ENCODE results near the gene C1orf232. TPM values are rescaled to one million over a fixed set of nuclear protein-coding genes. Genes with fewer than 3 reads are reported as not detected.
A peak's percentile ranks its signal among the peaks of the same experiment; 100 is the strongest.

Gene C1orf232
- total and polyA plus RNA-seq, 9 of the 15 experiments (the other 6 are each of a cell fraction or from before 2014, with no cell fraction given) = not detected

DNA sequence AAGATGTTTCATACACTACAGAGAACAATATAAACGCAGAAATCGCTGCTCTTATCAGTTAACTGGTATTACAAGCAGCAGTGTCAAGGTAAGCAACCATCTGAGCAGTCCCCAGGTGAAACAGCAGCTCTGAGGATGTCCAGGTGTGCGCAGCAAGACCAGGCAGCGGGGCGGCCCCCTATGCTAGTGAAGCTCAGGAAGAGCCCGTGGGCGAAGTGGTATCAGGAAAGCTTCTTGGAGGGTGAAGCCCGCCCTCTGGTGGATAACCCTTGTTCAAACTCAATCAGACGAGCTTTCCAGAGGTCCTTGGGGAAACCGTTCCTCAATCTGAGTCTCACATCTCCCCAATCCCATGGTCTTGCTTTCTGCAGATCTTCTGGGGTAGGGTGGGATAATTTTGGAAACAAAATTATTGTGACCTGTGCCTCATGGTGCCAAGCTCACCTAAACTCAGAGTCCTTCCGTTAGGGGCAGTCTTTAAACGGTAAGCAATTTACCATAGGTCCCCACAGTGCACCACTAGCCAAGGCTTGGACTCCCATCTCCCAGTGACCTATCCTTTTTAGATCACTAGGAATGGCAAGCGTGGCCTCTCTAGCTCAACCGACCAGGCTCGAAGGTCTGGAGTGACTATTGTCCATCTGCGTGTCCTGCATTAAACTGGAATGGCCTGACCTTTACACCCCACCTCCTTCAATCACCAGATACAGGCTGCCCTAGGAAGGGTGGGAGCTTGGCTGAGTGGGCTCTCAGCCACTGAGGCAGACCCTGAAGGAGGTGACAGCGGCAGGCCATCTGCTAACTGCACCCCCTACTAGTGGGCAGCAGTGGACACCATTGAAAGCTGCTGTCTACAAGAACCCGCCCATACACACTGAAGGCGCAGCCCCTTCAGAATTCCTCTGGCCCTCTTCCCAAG lies 23.5 kb downstream of the C1orf232 start (continued):
- TF ChIP-seq, protein P1, sequence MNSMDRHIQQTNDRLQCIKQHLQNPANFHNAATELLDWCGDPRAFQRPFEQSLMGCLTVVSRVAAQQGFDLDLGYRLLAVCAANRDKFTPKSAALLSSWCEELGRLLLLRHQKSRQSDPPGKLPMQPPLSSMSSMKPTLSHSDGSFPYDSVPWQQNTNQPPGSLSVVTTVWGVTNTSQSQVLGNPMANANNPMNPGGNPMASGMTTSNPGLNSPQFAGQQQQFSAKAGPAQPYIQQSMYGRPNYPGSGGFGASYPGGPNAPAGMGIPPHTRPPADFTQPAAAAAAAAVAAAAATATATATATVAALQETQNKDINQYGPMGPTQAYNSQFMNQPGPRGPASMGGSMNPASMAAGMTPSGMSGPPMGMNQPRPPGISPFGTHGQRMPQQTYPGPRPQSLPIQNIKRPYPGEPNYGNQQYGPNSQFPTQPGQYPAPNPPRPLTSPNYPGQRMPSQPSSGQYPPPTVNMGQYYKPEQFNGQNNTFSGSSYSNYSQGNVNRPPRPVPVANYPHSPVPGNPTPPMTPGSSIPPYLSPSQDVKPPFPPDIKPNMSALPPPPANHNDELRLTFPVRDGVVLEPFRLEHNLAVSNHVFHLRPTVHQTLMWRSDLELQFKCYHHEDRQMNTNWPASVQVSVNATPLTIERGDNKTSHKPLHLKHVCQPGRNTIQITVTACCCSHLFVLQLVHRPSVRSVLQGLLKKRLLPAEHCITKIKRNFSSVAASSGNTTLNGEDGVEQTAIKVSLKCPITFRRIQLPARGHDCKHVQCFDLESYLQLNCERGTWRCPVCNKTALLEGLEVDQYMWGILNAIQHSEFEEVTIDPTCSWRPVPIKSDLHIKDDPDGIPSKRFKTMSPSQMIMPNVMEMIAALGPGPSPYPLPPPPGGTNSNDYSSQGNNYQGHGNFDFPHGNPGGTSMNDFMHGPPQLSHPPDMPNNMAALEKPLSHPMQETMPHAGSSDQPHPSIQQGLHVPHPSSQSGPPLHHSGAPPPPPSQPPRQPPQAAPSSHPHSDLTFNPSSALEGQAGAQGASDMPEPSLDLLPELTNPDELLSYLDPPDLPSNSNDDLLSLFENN (IDR thresholded peaks at IDR 0.05; ENCODE audit: low read depth in 2 of 2, low read length in 2 of 2) = no peak
- TF ChIP-seq STAG1 (CRISPR knock-in tag; IDR thresholded peaks at IDR 0.05; ENCODE audit: borderline replicate concordance) (peak; percentile 65; the same call in 1 of the 2 replicates), EWSR1 (IDR thresholded peaks at IDR 0.05; ENCODE audit: borderline replicate concordance, low read depth, partially characterized antibody) (no peak), CBFB (CRISPR knock-in tag; IDR thresholded peaks at IDR 0.05) (peak; percentile 67; the same call in 1 of the 2 replicates), ZNF766 (CRISPR knock-in tag; conservative IDR thresholded peaks at IDR 0.05) (0 out of 2 replicates have a peak, but pooled peaks have one; percentile 12), ZSCAN32 (CRISPR knock-in tag; IDR thresholded peaks at IDR 0.05) (no peak), EGR1 (conservative IDR thresholded peaks at IDR 0.05) (peak; percentile 72), CBX2 (IDR thresholded peaks at IDR 0.05; ENCODE audit: insufficient read depth, low read length, poor library complexity, severe bottlenecking) (no peak), ZNF212 (CRISPR knock-in tag; IDR thresholded peaks at IDR 0.05) (no peak), GTF2E2 (tag; IDR thresholded peaks at IDR 0.05) (no peak), ATF7 (IDR thresholded peaks at IDR 0.05) (peak; percentile 48; the same call in 1 of the 2 replicates), ZBTB17 (CRISPR knock-in tag; IDR thresholded peaks at IDR 0.05) (no peak), TOE1 (IDR thresholded peaks at IDR 0.05; ENCODE audit: borderline replicate concordance) (peak; percentile 30; the same call in 1 of the 2 replicates), TOE1 (CRISPR knock-in tag; IDR thresholded peaks at IDR 0.05; ENCODE audit: borderline replicate concordance, low read depth) (no peak)
- TF ChIP-seq, protein P2, sequence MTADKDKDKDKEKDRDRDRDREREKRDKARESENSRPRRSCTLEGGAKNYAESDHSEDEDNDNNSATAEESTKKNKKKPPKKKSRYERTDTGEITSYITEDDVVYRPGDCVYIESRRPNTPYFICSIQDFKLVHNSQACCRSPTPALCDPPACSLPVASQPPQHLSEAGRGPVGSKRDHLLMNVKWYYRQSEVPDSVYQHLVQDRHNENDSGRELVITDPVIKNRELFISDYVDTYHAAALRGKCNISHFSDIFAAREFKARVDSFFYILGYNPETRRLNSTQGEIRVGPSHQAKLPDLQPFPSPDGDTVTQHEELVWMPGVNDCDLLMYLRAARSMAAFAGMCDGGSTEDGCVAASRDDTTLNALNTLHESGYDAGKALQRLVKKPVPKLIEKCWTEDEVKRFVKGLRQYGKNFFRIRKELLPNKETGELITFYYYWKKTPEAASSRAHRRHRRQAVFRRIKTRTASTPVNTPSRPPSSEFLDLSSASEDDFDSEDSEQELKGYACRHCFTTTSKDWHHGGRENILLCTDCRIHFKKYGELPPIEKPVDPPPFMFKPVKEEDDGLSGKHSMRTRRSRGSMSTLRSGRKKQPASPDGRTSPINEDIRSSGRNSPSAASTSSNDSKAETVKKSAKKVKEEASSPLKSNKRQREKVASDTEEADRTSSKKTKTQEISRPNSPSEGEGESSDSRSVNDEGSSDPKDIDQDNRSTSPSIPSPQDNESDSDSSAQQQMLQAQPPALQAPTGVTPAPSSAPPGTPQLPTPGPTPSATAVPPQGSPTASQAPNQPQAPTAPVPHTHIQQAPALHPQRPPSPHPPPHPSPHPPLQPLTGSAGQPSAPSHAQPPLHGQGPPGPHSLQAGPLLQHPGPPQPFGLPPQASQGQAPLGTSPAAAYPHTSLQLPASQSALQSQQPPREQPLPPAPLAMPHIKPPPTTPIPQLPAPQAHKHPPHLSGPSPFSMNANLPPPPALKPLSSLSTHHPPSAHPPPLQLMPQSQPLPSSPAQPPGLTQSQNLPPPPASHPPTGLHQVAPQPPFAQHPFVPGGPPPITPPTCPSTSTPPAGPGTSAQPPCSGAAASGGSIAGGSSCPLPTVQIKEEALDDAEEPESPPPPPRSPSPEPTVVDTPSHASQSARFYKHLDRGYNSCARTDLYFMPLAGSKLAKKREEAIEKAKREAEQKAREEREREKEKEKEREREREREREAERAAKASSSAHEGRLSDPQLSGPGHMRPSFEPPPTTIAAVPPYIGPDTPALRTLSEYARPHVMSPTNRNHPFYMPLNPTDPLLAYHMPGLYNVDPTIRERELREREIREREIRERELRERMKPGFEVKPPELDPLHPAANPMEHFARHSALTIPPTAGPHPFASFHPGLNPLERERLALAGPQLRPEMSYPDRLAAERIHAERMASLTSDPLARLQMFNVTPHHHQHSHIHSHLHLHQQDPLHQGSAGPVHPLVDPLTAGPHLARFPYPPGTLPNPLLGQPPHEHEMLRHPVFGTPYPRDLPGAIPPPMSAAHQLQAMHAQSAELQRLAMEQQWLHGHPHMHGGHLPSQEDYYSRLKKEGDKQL (CRISPR knock-in tag; IDR thresholded peaks at IDR 0.05; ENCODE audit: borderline replicate concordance) = 0 out of 2 replicates have a peak, but pooled peaks have one; percentile 56
- TF ChIP-seq, protein P3, sequence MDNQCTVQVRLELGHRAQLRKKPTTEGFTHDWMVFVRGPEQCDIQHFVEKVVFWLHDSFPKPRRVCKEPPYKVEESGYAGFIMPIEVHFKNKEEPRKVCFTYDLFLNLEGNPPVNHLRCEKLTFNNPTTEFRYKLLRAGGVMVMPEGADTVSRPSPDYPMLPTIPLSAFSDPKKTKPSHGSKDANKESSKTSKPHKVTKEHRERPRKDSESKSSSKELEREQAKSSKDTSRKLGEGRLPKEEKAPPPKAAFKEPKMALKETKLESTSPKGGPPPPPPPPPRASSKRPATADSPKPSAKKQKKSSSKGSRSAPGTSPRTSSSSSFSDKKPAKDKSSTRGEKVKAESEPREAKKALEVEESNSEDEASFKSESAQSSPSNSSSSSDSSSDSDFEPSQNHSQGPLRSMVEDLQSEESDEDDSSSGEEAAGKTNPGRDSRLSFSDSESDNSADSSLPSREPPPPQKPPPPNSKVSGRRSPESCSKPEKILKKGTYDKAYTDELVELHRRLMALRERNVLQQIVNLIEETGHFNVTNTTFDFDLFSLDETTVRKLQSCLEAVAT (IDR thresholded peaks at IDR 0.05) = no peak
